Subcutaneous abdominal adipose tissue (tissue), 5 donors: ENCODE measurements around the gene SDC1.

Experiments used
- H3K27ac ChIP-seq: one replicate; pipeline ENCODE4 v1.7.0; 2013; ENCODE audit warnings: low read depth, mild to moderate bottlenecking, inconsistent platforms, low read length, moderate library complexity
- H3K27me3 ChIP-seq, 5 donors: one replicate each; pipeline ENCODE4 v1.7.0; 2013; ENCODE audit warnings: low read length in 5 of 5, inconsistent platforms in 1 of 5; ENCODE audit not compliant: control insufficient read depth in 5 of 5, insufficient read depth in 4 of 5
- H3K36me3 ChIP-seq, 5 donors: one replicate each; pipeline ENCODE4 v1.7.0; 2013; ENCODE audit warnings: low read length in 5 of 5; ENCODE audit not compliant: control insufficient read depth in 5 of 5, insufficient read depth in 5 of 5
- H3K4me1 ChIP-seq, 5 donors: one replicate each; pipeline ENCODE4 v1.7.0; 2013; ENCODE audit warnings: low read length in 5 of 5, mild to moderate bottlenecking in 3 of 5, moderate library complexity in 1 of 5; ENCODE audit not compliant: control insufficient read depth in 5 of 5, insufficient read depth in 5 of 5
- H3K4me3 ChIP-seq, 5 donors: one replicate each; pipeline ENCODE4 v1.7.0; 2013; ENCODE audit warnings: low read length in 5 of 5, low read depth in 1 of 5
- H3K9ac ChIP-seq, 5 donors: one replicate each; pipeline ENCODE4 v1.7.0; 2013; ENCODE audit warnings: low read length in 5 of 5, mild to moderate bottlenecking in 4 of 5, moderate library complexity in 3 of 5
- H3K9me3 ChIP-seq, 5 donors: one replicate each; pipeline ENCODE4 v1.7.0; 2013; ENCODE audit warnings: low read length in 5 of 5; ENCODE audit not compliant: control insufficient read depth in 5 of 5
- donor health status: healthy.
- donor health status: healthy.
- donor health status: healthy.
- donor health status: healthy.
- donor health status: healthy.

SDC1 gene

GRCh38 chr2:20230114-20230425 is 5.1 kb upstream of the SDC1 start:
- H3K4me1 ChIP-seq = peaks cover 0 to 12% (median 8%) of the 10 kb centered on the region in 5 donors
- H3K9ac ChIP-seq = no peak overlapping the region
- H3K27me3 ChIP-seq = peaks cover 4 to 11% (median 8%) of the 10 kb centered on the region in 5 donors
- no peaks in the 10 kb centered on the region for H3K9me3 ChIP-seq
- H3K4me3 ChIP-seq = no peak overlapping the region
- H3K27ac ChIP-seq = no peak overlapping the region
- H3K36me3 ChIP-seq = no peaks in the 10 kb centered on the region

GRCh38 chr2:20229322-20230113 is 4.6 kb upstream of the SDC1 start:
- no peak overlapping the region for H3K27ac ChIP-seq
- no peaks in the 10 kb centered on the region for H3K36me3 ChIP-seq
- no peak overlapping the region for H3K9ac ChIP-seq

GRCh38 chr2:20227894-20228505 is 3.1 kb upstream of the SDC1 start:
- Histone ChIP-seq H3K9ac (no peak overlapping the region), H3K27me3 (peaks cover 4 to 19% (median 8%) of the 10 kb centered on the region in 5 donors), H3K27ac (no peak overlapping the region), H3K4me3 (no peak overlapping the region), H3K36me3 (no peaks in the 10 kb centered on the region), H3K9me3 (no peaks in the 10 kb centered on the region), H3K4me1 (peaks cover 0 to 28% (median 24%) of the 10 kb centered on the region in 5 donors)

More at GRCh38 chr2:20229322-20230113, 4.6 kb upstream of the SDC1 start:
- no peak overlapping the region for H3K4me3 ChIP-seq
- H3K4me1 ChIP-seq = peaks cover 0 to 14% (median 11%) of the 10 kb centered on the region in 5 donors
- no peaks in the 10 kb centered on the region for H3K9me3 ChIP-seq
- H3K27me3 ChIP-seq = peaks cover 4 to 11% (median 8%) of the 10 kb centered on the region in 5 donors

- H3K9me3 ChIP-seq = no peaks in the 10 kb centered on the region
- peaks cover 0 to 29% (median 24%) of the 10 kb centered on the region in 5 donors for H3K4me1 ChIP-seq
- no peaks in the 10 kb centered on the region for H3K36me3 ChIP-seq
- H3K27me3 ChIP-seq = peaks cover 4 to 22% (median 13%) of the 10 kb centered on the region in 5 donors
- no peak overlapping the region for H3K27ac ChIP-seq
- H3K4me3 ChIP-seq = no peak overlapping the region
- H3K9ac ChIP-seq = no peak overlapping the region
Observed at GRCh38 chr2:20226152-20226545, 1.2 kb upstream of the SDC1 start.

DNA sequence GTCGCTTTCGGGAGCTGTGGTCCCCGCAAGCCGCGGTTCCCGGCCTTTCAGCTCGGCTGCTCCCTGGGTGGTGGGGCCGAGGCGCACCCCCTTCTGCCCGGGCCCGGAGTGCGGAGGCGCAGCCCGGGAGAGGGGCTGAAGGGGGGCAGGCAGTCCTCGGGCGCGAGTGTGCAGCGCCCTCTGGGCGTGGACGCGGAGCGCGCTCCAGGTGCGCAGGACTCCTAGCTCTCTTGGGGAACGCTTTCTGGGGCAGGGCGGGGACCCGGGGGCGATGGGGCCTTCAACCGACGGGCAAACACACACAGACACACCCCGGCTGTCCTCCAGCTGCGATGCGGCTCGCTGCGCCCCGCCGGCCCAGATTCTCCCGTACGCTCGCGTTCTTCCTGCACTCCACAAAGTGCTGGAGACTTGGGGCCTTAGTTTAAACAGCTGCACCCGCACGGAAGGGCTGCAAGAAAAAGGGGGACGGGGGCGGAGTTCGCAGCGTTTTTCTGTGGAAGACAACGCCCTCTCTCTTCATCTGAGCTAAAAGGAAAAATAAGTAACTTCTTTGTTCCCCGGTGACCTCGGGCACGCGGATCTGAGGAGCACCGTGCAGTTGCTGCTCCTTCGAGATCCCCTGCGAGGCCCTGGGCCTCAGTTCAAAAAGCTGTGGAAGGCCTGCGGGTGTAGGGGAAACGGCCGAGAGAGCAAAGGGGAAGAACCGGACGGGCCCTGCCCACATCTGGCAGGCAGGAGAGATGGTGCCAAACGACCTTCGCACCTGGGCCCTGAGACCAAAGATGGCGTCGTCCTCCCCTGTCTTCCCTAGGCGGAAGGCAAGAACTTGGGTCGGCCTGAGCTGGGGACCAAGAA is 593 bp upstream of the SDC1 start:
- no peaks in the 10 kb centered on the region for H3K36me3 ChIP-seq
- H3K4me3 ChIP-seq = peak overlapping the region; percentile 44 to 73 (median 61)
- H3K27me3 ChIP-seq = peaks cover 4 to 22% (median 13%) of the 10 kb centered on the region in 5 donors
- no peak overlapping the region for H3K9ac ChIP-seq
- peaks cover 0 to 29% (median 24%) of the 10 kb centered on the region in 5 donors for H3K4me1 ChIP-seq
- H3K27ac ChIP-seq = no peak overlapping the region
- no peaks in the 10 kb centered on the region for H3K9me3 ChIP-seq

- Histone ChIP-seq H3K36me3 (no peaks in the 10 kb centered on the region), H3K4me1 (peaks cover 0 to 29% (median 24%) of the 10 kb centered on the region in 5 donors), H3K9ac (peak overlapping the region in 1 of 5 donors; percentile 52), H3K27ac (no peak overlapping the region), H3K27me3 (peaks cover 4 to 22% (median 13%) of the 10 kb centered on the region in 5 donors), H3K9me3 (no peaks in the 10 kb centered on the region), H3K4me3 (peak overlapping the region in 4 of 5 donors; percentile 61 to 78 (median 67))
Observed at GRCh38 chr2:20224164-20224715, 690 bp downstream of the SDC1 start.

DNA sequence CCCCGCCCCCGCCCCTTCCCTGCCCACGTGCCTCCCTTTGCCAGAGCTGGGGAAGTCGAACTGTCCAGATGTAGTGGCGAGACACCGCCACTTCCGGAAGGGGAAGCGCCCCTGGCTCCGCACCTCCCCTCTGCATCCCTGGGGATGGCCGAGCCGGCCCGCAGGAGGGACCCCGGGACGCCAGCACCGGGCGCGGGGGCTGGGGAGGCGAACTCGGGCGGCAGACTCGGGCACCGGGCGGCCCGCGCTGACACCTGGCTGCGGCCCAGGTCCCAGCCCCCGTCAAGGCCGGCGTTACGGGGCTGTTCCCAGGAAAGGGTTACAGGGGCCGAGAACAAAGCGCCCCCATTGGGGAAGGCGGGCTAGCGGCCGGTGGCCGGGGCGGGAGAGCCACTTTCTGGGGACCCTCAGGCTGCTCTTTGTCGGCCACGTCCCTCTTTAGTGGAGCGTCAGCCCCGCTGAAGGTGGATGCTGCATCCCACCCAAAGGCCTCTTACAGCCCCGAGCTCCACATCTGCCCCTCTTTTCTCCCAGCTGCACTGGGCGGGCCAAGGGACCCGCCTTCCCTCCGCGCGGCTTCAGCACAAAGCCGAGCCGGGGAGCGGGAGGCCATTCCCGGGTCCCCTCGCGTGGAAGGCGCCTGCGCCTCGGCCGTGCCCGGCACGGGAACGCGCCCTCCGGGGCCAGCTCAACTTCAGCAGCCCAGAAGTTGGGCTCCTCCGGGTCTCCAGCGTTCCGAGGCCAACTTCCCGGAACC is 1.3 kb downstream of the SDC1 start:
- Histone ChIP-seq H3K4me3 (peak overlapping the region; percentile 44 to 78 (median 62)), H3K4me1 (peaks cover under 1 to 29% (median 24%) of the 10 kb centered on the region in 5 donors), H3K9me3 (no peaks in the 10 kb centered on the region), H3K27ac (no peak overlapping the region), H3K36me3 (no peaks in the 10 kb centered on the region), H3K9ac (peak overlapping the region in 1 of 5 donors; percentile 52), H3K27me3 (peaks cover 4 to 22% (median 13%) of the 10 kb centered on the region in 5 donors)

DNA sequence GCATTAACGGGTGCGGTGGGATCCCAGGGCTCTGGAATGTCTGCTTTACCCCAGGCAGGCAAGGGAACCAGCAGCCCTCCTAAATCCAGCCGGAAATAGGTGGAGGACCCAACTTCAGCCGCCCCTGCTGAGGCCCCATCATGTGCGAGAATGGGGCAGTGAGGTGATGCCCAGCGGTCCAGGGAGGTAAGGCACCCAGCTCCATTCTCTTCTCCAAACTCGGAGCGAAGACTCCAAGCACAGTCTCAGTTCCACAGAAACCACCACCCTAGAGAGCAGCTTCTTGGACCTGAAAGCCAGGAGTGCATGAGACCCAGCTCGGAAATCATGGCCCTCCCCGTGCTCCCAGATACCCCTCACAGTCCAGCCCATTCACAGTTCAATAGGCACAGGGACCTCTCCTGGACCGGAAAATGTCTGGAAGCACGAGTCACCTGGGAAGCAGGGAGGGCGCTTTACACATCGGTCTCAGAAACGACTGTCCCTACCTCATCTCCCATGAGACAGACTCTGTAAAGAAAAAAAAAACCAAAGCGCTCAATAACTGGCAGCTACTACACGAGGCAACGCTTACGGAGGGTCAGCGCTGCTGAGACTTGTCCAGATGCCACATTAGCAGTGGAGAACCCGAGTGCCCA is 2.0 kb downstream of the SDC1 start:
- Histone ChIP-seq H3K36me3 (no peaks in the 10 kb centered on the region), H3K4me1 (peaks cover 2 to 29% (median 24%) of the 10 kb centered on the region in 5 donors), H3K27me3 (peaks cover 4 to 22% (median 13%) of the 10 kb centered on the region in 5 donors), H3K9me3 (no peaks in the 10 kb centered on the region), H3K4me3 (peak overlapping the region in 3 of 5 donors; percentile 61 to 72 (median 62)), H3K27ac (no peak overlapping the region), H3K9ac (no peak overlapping the region)
